Measurements from ENCODE around the gene MID1.

GRCh38 chrX:10531927-10532326, 88.5 kb downstream of the MID1 start:
- TF ChIP-seq POLR2AphosphoS5 (IDR thresholded peaks at IDR 0.05; ENCODE audit: low read depth, low read length) = no peak
- TF ChIP-seq, protein P1, sequence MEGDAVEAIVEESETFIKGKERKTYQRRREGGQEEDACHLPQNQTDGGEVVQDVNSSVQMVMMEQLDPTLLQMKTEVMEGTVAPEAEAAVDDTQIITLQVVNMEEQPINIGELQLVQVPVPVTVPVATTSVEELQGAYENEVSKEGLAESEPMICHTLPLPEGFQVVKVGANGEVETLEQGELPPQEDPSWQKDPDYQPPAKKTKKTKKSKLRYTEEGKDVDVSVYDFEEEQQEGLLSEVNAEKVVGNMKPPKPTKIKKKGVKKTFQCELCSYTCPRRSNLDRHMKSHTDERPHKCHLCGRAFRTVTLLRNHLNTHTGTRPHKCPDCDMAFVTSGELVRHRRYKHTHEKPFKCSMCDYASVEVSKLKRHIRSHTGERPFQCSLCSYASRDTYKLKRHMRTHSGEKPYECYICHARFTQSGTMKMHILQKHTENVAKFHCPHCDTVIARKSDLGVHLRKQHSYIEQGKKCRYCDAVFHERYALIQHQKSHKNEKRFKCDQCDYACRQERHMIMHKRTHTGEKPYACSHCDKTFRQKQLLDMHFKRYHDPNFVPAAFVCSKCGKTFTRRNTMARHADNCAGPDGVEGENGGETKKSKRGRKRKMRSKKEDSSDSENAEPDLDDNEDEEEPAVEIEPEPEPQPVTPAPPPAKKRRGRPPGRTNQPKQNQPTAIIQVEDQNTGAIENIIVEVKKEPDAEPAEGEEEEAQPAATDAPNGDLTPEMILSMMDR (IDR thresholded peaks at IDR 0.05) = no peak
- TF ChIP-seq, protein P2, sequence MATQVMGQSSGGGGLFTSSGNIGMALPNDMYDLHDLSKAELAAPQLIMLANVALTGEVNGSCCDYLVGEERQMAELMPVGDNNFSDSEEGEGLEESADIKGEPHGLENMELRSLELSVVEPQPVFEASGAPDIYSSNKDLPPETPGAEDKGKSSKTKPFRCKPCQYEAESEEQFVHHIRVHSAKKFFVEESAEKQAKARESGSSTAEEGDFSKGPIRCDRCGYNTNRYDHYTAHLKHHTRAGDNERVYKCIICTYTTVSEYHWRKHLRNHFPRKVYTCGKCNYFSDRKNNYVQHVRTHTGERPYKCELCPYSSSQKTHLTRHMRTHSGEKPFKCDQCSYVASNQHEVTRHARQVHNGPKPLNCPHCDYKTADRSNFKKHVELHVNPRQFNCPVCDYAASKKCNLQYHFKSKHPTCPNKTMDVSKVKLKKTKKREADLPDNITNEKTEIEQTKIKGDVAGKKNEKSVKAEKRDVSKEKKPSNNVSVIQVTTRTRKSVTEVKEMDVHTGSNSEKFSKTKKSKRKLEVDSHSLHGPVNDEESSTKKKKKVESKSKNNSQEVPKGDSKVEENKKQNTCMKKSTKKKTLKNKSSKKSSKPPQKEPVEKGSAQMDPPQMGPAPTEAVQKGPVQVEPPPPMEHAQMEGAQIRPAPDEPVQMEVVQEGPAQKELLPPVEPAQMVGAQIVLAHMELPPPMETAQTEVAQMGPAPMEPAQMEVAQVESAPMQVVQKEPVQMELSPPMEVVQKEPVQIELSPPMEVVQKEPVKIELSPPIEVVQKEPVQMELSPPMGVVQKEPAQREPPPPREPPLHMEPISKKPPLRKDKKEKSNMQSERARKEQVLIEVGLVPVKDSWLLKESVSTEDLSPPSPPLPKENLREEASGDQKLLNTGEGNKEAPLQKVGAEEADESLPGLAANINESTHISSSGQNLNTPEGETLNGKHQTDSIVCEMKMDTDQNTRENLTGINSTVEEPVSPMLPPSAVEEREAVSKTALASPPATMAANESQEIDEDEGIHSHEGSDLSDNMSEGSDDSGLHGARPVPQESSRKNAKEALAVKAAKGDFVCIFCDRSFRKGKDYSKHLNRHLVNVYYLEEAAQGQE (IDR thresholded peaks at IDR 0.05; ENCODE audit: insufficient read depth in 1 of 2, low read depth in 2 of 2, low read length in 1 of 2) = no peak
